Subcutaneous abdominal adipose tissue (tissue), 5 donors: Measurements from ENCODE around the gene ODF2.

Experiments
- H3K27ac ChIP-seq: one replicate; pipeline ENCODE4 v1.7.0; 2013; ENCODE audit warnings: low read depth, mild to moderate bottlenecking, inconsistent platforms, low read length, moderate library complexity
- H3K27me3 ChIP-seq, 5 donors: one replicate each; pipeline ENCODE4 v1.7.0; 2013; ENCODE audit warnings: low read length in 5 of 5, inconsistent platforms in 1 of 5; ENCODE audit not compliant: control insufficient read depth in 5 of 5, insufficient read depth in 4 of 5
- H3K36me3 ChIP-seq, 5 donors: one replicate each; pipeline ENCODE4 v1.7.0; 2013; ENCODE audit warnings: low read length in 5 of 5; ENCODE audit not compliant: control insufficient read depth in 5 of 5, insufficient read depth in 5 of 5
- H3K4me1 ChIP-seq, 5 donors: one replicate each; pipeline ENCODE4 v1.7.0; 2013; ENCODE audit warnings: low read length in 5 of 5, mild to moderate bottlenecking in 3 of 5, moderate library complexity in 1 of 5; ENCODE audit not compliant: control insufficient read depth in 5 of 5, insufficient read depth in 5 of 5
- H3K4me3 ChIP-seq, 5 donors: one replicate each; pipeline ENCODE4 v1.7.0; 2013; ENCODE audit warnings: low read length in 5 of 5, low read depth in 1 of 5
- H3K9ac ChIP-seq, 5 donors: one replicate each; pipeline ENCODE4 v1.7.0; 2013; ENCODE audit warnings: low read length in 5 of 5, mild to moderate bottlenecking in 4 of 5, moderate library complexity in 3 of 5
- H3K9me3 ChIP-seq, 5 donors: one replicate each; pipeline ENCODE4 v1.7.0; 2013; ENCODE audit warnings: low read length in 5 of 5; ENCODE audit not compliant: control insufficient read depth in 5 of 5
- donor health status: healthy.
- donor health status: healthy.
- donor health status: healthy.
- donor health status: healthy.
- donor health status: healthy.

ODF2 gene

DNA sequence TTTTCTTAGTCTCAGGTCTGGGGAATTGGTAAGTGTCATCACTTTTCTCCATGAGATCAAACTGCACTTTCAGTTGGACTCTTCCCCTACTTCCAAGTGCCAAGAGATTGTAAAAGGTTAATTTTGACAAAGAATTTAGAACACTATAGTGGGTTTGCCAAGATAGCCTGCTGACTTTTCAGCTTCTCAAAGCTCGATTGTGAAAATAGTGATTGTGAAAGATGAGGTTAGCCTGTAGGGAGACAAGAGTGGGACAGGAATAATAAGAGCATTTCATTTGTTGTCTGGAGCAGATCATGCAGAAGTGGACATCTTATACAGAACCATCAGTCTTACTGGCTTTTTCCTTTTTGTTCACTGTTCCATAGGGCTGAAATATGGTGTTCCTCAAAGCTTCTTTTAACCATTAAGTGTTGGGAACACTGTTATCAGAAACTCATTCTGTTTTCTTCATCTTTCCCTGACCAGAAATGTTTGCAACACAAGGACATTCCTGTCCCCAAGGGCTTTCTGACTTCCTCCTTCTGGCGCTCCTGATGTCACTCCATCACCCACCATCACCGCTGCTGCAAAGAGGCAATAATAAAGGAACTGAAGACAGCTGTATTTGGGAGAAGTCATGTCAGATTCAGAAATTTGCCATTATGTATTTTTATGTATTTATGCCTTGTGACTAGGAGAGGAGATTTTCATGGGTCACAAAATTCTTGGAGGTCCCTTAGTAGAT is 85.0 kb downstream of the ODF2 start:
- peaks cover 27 to 67% (median 59%) of the 10 kb centered on the region in 5 donors for H3K36me3 ChIP-seq
- peak overlapping the region; percentile 3 for H3K27ac ChIP-seq
- peak overlapping the region in 1 of 5 donors; percentile 25 for H3K9ac ChIP-seq
- H3K4me3 ChIP-seq, result no peak overlapping the region
- H3K9me3 ChIP-seq, result no peaks in the 10 kb centered on the region
- H3K27me3 ChIP-seq, result no peaks in the 10 kb centered on the region
- H3K4me1 ChIP-seq, result peaks cover 3 to 15% (median 10%) of the 10 kb centered on the region in 5 donors

DNA sequence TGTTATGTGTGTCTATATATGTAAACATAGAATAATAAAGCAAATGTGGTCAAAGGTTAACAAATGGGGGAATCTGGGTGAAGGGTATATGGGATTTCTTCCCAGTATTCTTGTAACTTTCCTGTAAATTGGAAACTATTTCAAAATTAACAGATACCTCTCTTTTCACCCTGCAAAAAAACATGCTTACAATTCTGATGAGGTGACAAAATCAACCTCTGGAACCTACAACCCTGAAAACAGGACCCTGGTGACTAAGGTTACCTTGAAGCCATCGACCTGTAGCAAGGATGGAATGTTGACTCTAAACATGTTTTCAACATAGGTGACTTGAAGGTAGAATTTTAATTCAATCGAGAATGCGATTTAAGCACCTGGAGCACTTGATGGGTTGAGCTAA is 90.7 kb downstream of the ODF2 start:
- Histone ChIP-seq H3K9ac (no peak overlapping the region), H3K9me3 (no peaks in the 10 kb centered on the region), H3K36me3 (peaks cover 4 to 13% (median 9%) of the 10 kb centered on the region in 5 donors), H3K27ac (no peak overlapping the region), H3K4me3 (no peak overlapping the region), H3K27me3 (no peaks in the 10 kb centered on the region), H3K4me1 (peaks cover 3 to 27% (median 21%) of the 10 kb centered on the region in 5 donors)

GRCh38 chr9:128548876-128549275 is 93.1 kb downstream of the ODF2 start:
- no peaks in the 10 kb centered on the region for H3K27me3 ChIP-seq
- H3K27ac ChIP-seq, result no peak overlapping the region

DNA sequence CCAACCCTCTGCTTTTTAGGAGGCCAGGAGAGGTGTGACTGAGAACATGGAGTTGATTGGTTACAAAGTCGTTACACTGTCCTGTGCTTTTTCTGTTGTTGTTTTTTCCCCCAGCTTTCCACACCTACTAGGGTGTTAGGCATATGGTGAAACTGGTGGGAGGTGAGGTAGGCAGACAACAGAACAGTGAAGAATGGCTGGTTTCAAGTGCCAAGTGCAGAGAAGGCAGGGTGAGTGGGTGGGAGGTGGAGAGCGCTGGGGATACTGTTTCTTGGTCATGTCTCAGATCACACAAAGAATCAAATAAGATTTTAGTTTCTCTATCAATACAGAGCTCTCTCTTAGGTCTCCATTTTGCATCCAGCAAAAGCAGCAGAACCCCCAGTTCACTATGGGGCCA is 94.4 kb downstream of the ODF2 start:
- no peaks in the 10 kb centered on the region for H3K36me3 ChIP-seq
- no peaks in the 10 kb centered on the region for H3K27me3 ChIP-seq
- H3K9me3 ChIP-seq, result no peaks in the 10 kb centered on the region
- peaks cover 9 to 55% (median 49%) of the 10 kb centered on the region in 5 donors for H3K4me1 ChIP-seq
- no peak overlapping the region for H3K4me3 ChIP-seq
- peak overlapping the region; percentile 88 for H3K27ac ChIP-seq
- peak overlapping the region in 1 of 5 donors; percentile 11 for H3K9ac ChIP-seq

More at GRCh38 chr9:128548876-128549275, 93.1 kb downstream of the ODF2 start:
- Histone ChIP-seq H3K4me3 (no peak overlapping the region), H3K9ac (no peak overlapping the region), H3K4me1 (peaks cover 6 to 42% (median 35%) of the 10 kb centered on the region in 5 donors), H3K36me3 (no peaks in the 10 kb centered on the region), H3K9me3 (no peaks in the 10 kb centered on the region)
